Stimulated activated CD4-positive, alpha-beta T cell treated with anti-CD3 and anti-CD28 coated beads, Interleukin-4, amount 100 ng/mL, for 24 hours (primary cell): Measurements from ENCODE around the gene ALG2.
"Not testable (repeated sequence)": the region's sequence is repeated elsewhere in the genome, so short reads cannot be mapped to it uniquely, and the experiment has no call there.

Experiments used
- DNase-seq: peaks from one replicate; pipeline ENCODE4 v3.0.0-alpha.2; 2020

ALG2 gene

GRCh38 chr9:99237356-99237755 lies 15.6 kb upstream of the ALG2 start:
- no peak for DNase-seq

DNA sequence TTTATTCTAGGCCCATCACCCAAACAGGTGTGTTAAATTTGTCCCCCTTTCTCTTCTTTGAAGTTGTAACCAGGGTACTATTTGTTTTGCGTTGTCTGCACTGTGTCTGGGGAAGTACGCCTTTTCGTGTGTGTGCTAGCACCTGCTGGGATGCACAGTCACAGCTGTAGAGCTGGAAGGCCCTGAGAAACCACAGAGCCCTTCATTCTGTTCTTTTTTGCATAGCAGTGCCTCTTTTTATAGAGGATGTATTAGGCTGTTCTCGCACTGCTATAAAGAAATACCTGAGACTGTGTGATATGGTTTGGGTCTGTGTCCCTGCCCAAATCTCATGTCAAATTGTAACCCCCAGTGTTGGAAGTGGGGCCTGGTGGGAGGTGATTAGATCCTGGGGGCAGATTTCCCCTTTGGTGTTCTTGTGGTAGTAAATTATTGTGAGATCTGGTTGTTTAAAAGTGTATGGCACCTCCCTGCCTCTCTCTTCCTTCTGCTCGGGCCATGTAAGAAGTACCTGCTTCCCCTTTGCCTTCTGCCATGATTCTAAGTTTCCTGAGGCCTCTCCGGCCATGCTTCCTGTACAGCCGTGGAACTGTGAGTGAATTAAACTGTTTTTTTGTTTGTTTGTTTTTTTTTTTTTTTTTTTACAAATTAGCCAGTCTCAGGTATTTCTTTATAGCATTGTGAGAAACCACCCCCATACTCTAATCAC lies 14.3 kb upstream of the ALG2 start:
- DNase-seq, result no peak

GRCh38 chr9:99235069-99235468 lies 13.3 kb upstream of the ALG2 start:
- no peak for DNase-seq

GRCh38 chr9:99234618-99235017 lies 12.9 kb upstream of the ALG2 start:
- DNase-seq, result no peak

GRCh38 chr9:99231711-99232110 lies 10.0 kb upstream of the ALG2 start:
- peak; percentile 39 for DNase-seq

DNA sequence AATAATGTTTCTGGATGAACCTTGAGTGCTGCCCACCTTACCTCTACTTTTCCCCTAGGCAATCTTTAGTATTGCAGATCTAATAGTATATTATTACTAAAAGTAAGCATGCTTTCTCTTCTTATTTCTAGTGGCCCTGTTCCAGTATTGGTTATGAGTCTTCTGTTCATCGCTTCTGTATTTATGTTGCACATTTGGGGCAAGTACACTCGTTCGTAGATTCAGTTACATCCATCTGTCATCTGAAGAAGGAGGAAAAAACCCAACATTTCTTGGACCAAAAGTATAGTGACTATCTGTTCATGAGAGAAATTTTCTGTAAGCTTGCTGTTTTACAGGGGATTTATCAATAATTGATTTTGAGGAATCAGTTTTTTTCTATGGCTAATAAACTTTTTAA lies 8.5 kb upstream of the ALG2 start:
- DNase-seq, result no peak

- no peak for DNase-seq
These were observed 4.3 kb upstream of the ALG2 start for GRCh38 chr9:99226054-99226453.

GRCh38 chr9:99224445-99224844 lies 2.7 kb upstream of the ALG2 start:
- DNase-seq, result no peak

DNA sequence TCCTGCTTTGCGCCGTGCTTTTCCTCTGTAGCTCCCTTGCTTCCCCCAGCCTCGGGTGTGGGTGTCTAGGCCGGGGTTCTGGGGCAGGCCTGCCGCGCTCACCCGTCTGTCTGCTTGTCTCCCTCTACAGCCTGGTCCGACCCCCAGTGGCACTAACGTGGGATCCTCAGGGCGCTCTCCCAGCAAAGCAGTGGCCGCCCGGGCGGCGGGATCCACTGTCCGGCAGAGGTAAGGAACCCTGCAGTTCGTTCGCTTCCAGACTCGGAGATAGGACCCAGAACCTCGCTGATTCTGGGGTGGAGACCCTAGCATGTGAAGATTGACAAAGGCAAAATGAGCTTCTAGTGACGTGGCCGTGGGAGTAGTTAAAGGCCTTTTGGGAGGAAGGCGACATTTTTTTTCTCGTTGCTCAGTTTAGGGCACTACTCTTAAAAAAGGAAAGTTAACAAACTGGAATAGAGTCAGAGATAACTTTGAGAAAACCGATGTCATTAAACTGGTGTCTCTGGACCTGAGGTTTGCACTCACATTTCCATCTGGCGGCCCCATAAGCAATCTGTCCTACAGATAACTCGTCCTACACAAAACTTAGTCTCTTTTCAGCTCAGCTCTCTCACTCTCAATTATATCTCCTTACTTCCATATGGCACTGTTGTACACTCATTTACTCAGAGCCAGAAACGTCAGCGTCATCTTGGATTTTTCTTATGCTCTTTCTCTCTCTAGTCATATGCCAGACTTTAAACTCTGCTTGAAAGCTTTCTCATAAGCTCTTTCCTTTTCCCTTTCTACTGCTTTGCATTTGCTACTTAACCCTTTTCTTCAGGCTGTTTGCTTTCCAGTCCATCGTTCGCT lies 901 bp upstream of the ALG2 start:
- no peak for DNase-seq

GRCh38 chr9:99221266-99221620 lies 499 bp downstream of the ALG2 start:
- DNase-seq, result no peak

DNA sequence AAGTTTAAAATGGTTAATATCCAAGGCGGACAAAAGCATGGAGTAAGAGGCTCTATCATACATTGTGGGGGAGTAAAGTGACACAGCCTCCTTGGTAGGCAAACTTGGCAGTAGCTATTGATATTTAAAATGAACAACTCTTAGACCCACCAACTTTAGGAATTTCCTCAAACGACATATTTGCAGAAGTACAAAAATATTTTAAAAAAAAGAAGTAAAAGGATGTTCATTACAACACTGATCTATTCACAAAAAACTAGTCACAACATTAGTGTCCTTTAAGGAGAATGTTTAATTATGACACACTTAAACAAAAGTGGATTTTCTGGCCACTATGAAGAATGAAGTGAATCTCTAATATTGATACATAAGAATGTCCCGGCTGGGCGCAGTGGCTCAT lies 1.7 kb downstream of the ALG2 start:
- DNase-seq, result no peak

DNA sequence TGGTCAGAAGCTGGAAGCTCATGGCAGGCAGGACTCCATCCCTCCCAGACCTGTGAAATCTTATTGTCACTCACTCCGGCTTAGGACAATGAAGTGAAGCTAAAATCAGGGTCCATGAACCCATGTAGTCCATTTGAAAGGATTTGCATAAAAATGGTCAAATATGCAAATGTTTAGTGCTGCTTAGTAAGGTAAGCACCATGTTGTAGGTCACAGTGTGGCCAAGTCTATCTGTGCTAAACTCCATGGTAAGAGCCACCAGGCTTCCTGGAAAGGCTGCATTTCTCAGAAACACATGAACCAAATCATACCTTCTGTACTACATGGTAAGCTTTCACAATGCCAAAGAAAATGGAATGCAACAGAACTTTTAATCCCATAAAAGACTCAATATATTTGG lies 5.7 kb downstream of the ALG2 start:
- no peak for DNase-seq

GRCh38 chr9:99213197-99213596 lies 8.5 kb downstream of the ALG2 start:
- DNase-seq, result no peak

DNA sequence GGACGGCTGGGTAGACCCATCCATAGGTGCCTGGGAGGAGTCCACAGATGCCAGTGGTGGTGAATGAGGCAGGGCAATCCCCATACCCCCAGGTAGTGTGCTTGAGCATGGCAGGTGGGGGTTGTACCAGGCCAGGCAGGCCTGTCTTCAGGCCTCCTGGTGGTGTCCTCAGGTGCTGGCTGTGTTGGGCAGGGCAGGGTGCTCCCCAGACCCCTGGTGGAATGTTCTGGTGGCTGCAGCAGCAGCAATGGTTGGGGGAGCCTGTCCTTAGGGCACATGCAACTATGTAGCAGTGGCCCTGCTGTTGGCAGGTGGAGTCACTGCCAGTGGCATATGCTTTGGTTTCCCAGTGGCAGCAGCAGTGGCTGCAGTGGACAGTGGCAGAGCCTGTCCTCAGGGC lies 10.0 kb downstream of the ALG2 start:
- no peak for DNase-seq

DNA sequence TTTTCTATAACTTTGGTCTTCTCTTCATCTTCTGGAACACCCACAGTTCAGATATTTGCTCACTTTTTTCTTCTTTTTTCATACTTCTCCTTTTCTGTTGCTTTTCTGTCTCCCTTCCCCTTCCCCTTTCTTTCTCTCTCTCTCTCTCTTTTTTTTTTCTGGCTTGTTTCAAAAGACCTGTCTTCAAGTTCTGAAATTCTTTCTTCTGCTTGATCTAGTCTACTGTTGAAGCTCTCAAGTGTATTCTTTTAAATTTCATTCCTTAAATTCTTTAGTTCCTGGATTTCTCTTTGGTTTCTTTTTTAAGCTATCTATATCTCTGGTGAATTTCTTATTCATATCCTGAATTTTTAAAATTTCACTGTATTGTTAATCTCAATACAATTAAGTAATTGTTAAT lies 11.2 kb downstream of the ALG2 start:
- no peak for DNase-seq

DNA sequence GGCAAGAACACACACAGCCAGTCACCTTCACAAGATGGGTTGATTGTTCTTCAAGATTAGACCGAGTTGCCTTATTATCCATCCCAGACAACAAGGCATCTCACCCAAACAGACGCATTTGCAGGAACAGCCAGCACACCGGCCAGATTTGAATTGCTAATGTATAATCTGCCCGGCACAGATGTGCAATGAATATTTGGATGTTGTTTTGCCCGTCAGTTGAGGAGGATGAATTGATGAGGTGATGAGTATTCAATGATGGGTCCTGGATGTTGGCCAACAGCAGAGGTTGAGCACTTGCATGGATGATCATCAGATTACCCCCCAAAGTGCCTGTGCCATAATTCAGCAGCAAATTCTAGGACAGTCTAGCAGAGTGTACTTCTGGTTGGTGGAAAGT lies 20.1 kb downstream of the ALG2 start:
- no peak for DNase-seq

DNA sequence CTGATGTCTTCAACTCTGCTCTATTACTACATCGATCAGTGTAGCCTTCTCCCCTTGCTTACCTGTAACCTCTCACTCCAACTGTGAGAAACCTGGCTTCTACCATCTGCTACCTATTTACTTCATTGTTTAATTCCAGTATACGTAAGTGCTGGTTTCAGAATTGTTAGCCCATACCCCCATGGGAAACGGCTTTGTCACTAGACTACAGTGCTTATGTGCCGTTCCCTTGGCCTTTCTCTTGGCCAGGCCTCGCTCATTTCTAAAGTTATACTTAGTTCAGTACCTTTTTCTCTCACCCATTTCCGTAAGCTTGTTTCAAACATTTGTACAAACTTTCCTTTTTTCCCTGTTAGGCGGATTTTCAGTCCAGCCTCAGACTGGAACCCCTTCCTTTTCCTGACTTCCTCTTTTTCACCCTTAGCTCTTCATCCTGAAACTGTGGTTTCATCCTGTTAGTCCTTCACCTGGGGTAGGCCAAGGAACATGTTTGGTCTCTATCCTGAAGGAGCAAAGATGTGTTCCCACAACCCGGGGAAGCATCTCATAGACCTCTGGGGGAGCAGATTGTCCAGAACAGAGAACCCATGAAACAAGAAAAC lies 21.7 kb downstream of the ALG2 start:
- DNase-seq, result no peak

- no peak for DNase-seq
These were observed 23.8 kb downstream of the ALG2 start for GRCh38 chr9:99197987-99198386.

- DNase-seq, result no peak
These were observed 24.6 kb downstream of the ALG2 start for GRCh38 chr9:99197124-99197630.

DNA sequence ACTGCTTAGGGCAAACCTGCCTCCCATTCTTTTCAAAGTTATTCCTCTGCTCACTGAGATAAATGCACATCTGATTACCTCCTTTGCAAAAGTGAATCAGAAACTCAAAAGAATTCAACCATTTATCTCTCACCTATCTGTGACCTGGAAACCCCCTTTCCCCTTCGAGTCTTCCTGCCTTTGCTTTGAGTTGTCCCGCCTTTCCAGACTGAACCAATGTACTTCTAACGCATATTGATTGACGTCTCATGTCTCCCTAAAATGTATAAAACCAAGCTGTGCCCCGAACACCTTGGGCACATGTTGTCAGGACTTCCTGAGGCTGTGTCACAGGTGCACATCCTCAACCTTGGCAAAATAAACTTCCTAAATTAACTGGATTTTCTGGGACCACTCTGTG lies 25.3 kb downstream of the ALG2 start:
- DNase-seq, result not testable (repeated sequence)

DNA sequence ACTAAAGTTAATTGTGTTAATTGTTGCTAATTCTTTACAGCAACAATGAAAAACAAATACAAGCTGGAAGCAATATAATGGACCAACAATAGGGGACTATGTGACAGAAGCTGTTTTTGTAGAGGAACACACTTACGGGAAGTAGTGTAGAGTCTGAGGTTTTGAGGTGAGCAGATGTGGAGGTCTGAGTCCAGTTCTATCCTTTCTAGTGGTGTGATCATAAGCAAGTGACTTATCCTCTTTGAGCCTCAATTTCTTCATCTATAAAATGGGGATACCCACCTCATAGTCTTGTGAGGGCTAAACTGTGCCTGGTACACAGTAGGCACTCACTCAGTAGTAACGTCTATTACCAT lies 28.3 kb downstream of the ALG2 start:
- DNase-seq, result no peak

- DNase-seq, result no peak
These were observed 28.8 kb downstream of the ALG2 start for GRCh38 chr9:99192786-99193465.

DNA sequence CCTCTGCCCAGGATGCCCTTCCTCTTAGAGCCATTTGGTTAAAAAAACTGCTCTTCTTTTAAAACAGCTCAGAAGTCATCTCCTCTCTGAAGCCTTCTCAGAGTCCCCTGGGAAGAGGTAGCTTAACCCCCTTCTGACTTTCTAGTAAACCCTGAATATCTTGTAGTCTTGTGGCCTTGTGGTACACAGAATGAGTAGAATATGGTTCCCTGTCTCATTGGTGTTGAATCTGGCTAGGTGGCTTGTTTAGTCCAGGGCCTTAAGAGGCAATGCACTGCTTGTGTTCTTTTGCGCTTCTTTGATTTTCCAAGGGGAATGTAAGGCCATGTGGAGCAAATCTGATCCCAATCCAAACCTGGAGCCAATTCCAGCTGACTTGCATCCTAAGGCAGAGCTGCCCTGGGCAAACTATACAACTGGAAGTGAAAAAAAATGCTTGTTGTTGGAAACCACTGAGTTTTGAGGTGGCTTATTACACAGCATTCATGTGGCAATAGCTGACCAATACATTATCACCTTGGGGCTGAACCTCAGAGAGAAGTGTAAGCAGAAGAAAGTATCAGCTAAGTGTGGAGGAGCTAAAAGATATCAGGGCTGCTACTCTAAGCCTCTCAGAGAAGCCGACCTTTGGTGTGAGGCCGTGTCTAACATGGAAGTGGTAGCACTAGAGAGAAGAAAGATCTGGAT lies 31.0 kb downstream of the ALG2 start:
- no peak for DNase-seq
